Measurements from ENCODE around the gene LIMS3. TPM values are rescaled to one million over a fixed set of nuclear protein-coding genes. Genes with fewer than 3 reads are reported as not detected.

Gene LIMS3
- total RNA-seq, 2 donors from 2014 or later, result 1.3 to 1.9 TPM

Other genes with a start within 250 kb of the LIMS3 start
- 10 to 100 TPM; 23.6 to 38.2 TPM for gene RGPD5, start 104.4 kb upstream of the LIMS3 start, total RNA-seq
- 100 to 1,000 TPM; 368 to 561 TPM for gene MALL, start 217.1 kb downstream of the LIMS3 start, total RNA-seq